ENCODE data around the gene CHIA.
A peak's percentile ranks its signal among the peaks of the same experiment; 100 is the strongest.

Gene CHIA

DNA sequence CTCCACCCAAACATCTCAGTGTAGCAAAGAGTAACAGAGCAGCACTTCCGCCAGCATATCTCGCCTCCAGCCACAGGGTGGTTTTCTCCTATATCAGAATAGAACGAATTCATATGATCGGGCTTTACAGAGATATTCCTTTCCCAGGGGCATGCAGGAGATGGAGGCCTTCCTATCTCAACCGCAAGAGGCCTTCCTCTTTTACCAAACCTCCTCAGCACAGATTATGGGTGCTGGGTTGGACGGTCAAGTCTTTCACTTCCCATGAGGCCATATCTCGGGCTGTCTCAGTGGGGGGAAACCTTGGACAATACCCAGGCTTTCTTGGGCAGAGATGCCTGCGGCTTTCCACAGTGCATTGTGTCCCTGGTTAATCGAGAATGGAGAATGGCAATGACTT, 71.1 kb downstream of the CHIA start:
- Mint-ChIP-seq H3K9me3 (no peaks in the 10 kb centered on the region), H3K27me3 (peaks cover 18% of the 10 kb centered on the region), H3K4me3 (no peak overlapping the region)

DNA sequence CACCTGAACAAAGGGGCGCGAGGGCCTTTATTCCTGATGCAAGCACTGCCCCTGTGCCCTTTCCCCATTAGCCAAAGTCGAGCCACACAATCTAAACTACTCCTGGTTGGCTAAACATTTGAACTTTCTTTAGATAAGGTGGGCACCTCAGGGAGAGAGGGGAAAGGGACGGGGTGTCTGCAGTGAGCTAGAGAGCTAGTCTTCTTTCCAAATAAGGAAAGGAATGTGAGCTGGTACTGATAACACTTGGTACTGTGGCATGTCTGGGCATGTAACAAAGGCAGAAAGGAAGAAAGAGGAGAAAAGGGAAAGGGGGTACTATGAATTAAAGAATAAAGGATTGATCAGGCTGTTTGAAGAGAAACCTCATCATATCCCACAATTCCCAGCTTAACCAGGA, 74.0 kb downstream of the CHIA start:
- H3K9me3 Mint-ChIP-seq, result no peaks in the 10 kb centered on the region
- CTCF ChIA-PET, result no interaction called here
- no peak for DNase-seq
- no peaks in the 10 kb centered on the region for H3K36me3 Mint-ChIP-seq
- H3K27ac Mint-ChIP-seq, result peak overlapping the region; percentile 30
- H3K4me1 Mint-ChIP-seq, result peaks cover 2% of the 10 kb centered on the region
- H3K27me3 Mint-ChIP-seq, result peaks cover 35% of the 10 kb centered on the region
- no peak overlapping the region for H3K4me3 Mint-ChIP-seq

More for the DNA sequence above, 71.1 kb downstream of the CHIA start:
- Mint-ChIP-seq H3K4me1 (peaks cover 2% of the 10 kb centered on the region), H3K27ac (no peak overlapping the region), H3K36me3 (no peaks in the 10 kb centered on the region)
- no peak for DNase-seq
- CTCF ChIA-PET, result no interaction called here

DNA sequence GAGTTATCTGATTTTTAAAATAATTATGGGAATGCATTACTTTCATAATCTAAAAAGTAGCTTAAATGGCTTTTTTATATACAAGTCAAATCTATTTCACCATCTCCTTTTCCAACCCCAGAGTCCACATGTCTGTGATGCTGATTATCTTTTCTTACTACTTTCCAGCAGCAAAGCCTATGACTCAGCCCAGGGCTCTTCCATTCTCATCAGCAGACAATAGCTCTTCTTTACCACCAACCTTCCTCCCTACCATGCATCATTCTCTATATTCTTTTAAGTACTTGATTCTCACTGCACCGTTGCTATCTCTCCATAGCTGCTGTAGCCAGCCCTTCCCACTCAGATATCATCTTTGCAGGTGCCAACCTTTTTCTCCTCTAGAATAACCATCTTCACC, 75.6 kb downstream of the CHIA start:
- Mint-ChIP-seq H3K4me3 (no peak overlapping the region), H3K9me3 (no peaks in the 10 kb centered on the region), H3K27me3 (peaks cover 41% of the 10 kb centered on the region), H3K36me3 (no peaks in the 10 kb centered on the region), H3K27ac (no peak overlapping the region), H3K4me1 (peaks cover 2% of the 10 kb centered on the region)
- DNase-seq, result no peak
- CTCF ChIA-PET, result no interaction called here

DNA sequence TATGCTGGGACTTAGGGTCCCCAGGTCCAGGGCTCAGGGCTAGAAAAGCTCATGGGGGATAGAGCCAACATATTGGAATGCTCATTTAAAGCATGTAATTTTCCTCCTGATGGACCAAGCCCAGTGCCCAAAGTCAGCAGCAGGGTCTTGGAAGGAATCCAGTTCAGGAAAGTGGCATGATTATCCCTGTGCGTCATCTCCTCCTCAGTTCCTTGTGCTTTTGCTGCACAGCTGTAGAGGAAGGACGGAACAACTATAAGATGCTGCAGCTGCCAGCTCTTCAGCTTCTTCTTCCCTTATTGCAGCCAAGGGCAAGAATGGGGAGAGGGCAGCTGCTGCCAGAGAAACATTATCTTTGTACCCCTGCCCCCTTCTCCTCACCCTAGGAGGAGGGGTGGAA, 78.5 kb downstream of the CHIA start:
- Mint-ChIP-seq H3K27ac (no peak overlapping the region), H3K27me3 (peaks cover 62% of the 10 kb centered on the region), H3K36me3 (no peaks in the 10 kb centered on the region), H3K9me3 (no peaks in the 10 kb centered on the region), H3K4me3 (no peak overlapping the region), H3K4me1 (peaks cover 2% of the 10 kb centered on the region)
- CTCF ChIA-PET, result no interaction called here
- DNase-seq, result no peak

DNA sequence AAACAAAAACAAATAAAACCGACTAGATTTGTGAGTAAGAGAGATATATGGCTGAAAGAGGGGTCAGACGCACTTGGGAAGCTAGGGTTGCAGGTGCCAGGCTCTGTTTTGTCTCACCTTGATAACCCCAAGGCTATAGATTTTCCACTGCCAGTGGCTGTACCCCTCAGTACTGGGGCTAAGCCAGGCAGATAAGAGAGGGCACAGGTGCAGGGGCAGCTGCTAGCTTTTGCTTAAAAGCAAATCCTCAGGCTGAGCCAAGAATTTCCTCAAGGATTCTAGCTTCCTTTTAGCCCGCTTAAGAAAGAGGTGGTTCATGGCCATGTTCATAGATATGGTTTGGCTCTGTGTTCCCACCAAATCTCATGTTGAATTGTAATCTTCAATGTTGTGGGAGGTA, 79.0 kb downstream of the CHIA start:
- Mint-ChIP-seq H3K27ac (no peak overlapping the region), H3K36me3 (no peaks in the 10 kb centered on the region), H3K4me3 (no peak overlapping the region), H3K9me3 (no peaks in the 10 kb centered on the region), H3K4me1 (peaks cover 2% of the 10 kb centered on the region), H3K27me3 (peaks cover 63% of the 10 kb centered on the region)
- no peak for DNase-seq
- CTCF ChIA-PET, result no interaction called here

All from activated naive CD4-positive, alpha-beta T cell treated with anti-CD3 and anti-CD28 coated beads, Interleukin-2, amount 10 ng/mL, durations not matched to agents 7 days and 5 days (primary cell).